K562 (cell line): ENCODE results near the gene TRIM2. TPM values are rescaled to one million over a fixed set of nuclear protein-coding genes. Genes with fewer than 3 reads are reported as not detected.

Experiments
- EP400 ChIP-seq: fragments of 450-650 bp; IDR thresholded peaks from 2 replicates; pipeline ENCODE4 v1.6.1; 2017; ENCODE audit warnings: antibody characterized with exemption, mild to moderate bottlenecking, moderate library complexity
- FOS ChIP-seq: IDR thresholded peaks from 3 replicates; pipeline ENCODE4 v1.6.1; 2011; ENCODE audit not compliant: insufficient read length; ENCODE audit errors: extremely low read depth
- FOXA3 ChIP-seq, 2 experiments: fragments of 450-650 bp in 1 of 2; sonication (generic) in 1 of 2; formaldehyde crosslinking; IDR thresholded peaks in 1 of 2; conservative IDR thresholded peaks in 1 of 2; 2 replicates each; pipeline versions ENCODE4 v1.4.0 to v1.8.0; 2020 to 2022; ENCODE audit warnings: mild to moderate bottlenecking in 2 of 2, missing genetic modification reagents in 1 of 2
- GATA2 ChIP-seq: sonication (generic); formaldehyde crosslinking; IDR thresholded peaks from 2 replicates; pipeline ENCODE4 v1.4.0; 2020; ENCODE audit warnings: mild to moderate bottlenecking, missing genetic modification reagents
- HNRNPUL1 ChIP-seq: fragments of 200-400 bp; formaldehyde crosslinking; IDR thresholded peaks from 2 replicates; pipeline ENCODE4 v1.6.1; 2017; ENCODE audit warnings: low read length
- HOXB6 ChIP-seq: fragments of 250-450 bp; sonication (Bioruptor Pico); IDR thresholded peaks from 2 replicates; pipeline ENCODE4 v1.5.1; 2022; ENCODE audit warnings: mild to moderate bottlenecking, borderline replicate concordance
- KHSRP ChIP-seq: fragments of 450-650 bp; IDR thresholded peaks from 2 replicates; pipeline ENCODE4 v1.6.1; 2017
- SMAD2 ChIP-seq: fragments of 150-350 bp; IDR thresholded peaks from 2 replicates; pipeline ENCODE4 v1.6.1; 2014; ENCODE audit warnings: low read depth, mild to moderate bottlenecking, low read length
- TSC22D4 ChIP-seq: fragments of 450-650 bp; IDR thresholded peaks from 2 replicates; pipeline ENCODE4 v1.6.1; 2016; ENCODE audit warnings: missing genetic modification characterization, missing biosample characterization, control low read depth
- XRCC5 ChIP-seq: fragments of 200-400 bp; formaldehyde crosslinking; IDR thresholded peaks from 2 replicates; pipeline ENCODE4 v1.6.1; 2017; ENCODE audit warnings: low read depth, mild to moderate bottlenecking, low read length
- ZBED1 ChIP-seq: IDR thresholded peaks from 2 replicates; pipeline ENCODE4 v1.6.1; 2014
- ZNF282 ChIP-seq: sonication (generic); formaldehyde crosslinking; IDR thresholded peaks from 2 replicates; pipeline ENCODE4 v1.8.1; 2023; ENCODE audit warnings: missing genetic modification reagents
- ZNF778 ChIP-seq: fragments of 450-650 bp; formaldehyde crosslinking; IDR thresholded peaks from 2 replicates; pipeline ENCODE4 v1.4.0; 2020; ENCODE audit warnings: mild to moderate bottlenecking, moderate library complexity
- ZNF79 ChIP-seq: fragments of 250-450 bp; sonication (Bioruptor Pico); IDR thresholded peaks from 2 replicates; pipeline ENCODE4 v1.4.0; 2020; ENCODE audit warnings: low read depth, mild to moderate bottlenecking, moderate library complexity
- polyA plus RNA-seq, 8 experiments: library from polyadenylated mRNA; depleted of rRNA in 4 of 8; stranded (reverse) in 5 of 8; unstranded in 3 of 8; fragments of >200 nt; fragmentation: Nextera tagmentation in 2 of 8; fragmentation: Illumina TruSeq in 1 of 8; extraction: Ambion mirVana in 2 of 8; extraction: Trizol in 1 of 8; gene quantifications; 2 replicates each; pipeline versions ENCODE4 v1.2.1 to v1.2.3, GENCODE V29; 2011 to 2014; ENCODE audit warnings: inconsistent platforms in 1 of 8, missing spikeins in 1 of 8
- total RNA-seq, 7 experiments: library from RNA; depleted of rRNA in 6 of 7; stranded (reverse); fragments of >200 nt in 6 of 7; fragmentation: Illumina TruSeq in 2 of 7; extraction: Trizol in 2 of 7; gene quantifications; 2 replicates each; pipeline versions ENCODE4 v1.2.1 to v1.2.3, GENCODE V29; 2011 to 2021; ENCODE audit warnings: low replicate concordance in 1 of 7
- TF ChIP-seq, protein P1 (sequence below): fragments of 250-450 bp; sonication (Bioruptor Pico); IDR thresholded peaks from 2 replicates; pipeline ENCODE4 v1.4.0; 2020; ENCODE audit warnings: mild to moderate bottlenecking, moderate library complexity
- TF ChIP-seq, protein P2 (sequence below): fragments of 250-450 bp; sonication (Bioruptor Pico); IDR thresholded peaks from 2 replicates; pipeline ENCODE4 v1.5.0; 2021; ENCODE audit warnings: mild to moderate bottlenecking, moderate library complexity
- TF ChIP-seq, protein P3 (sequence below), 2 experiments: fragments of 200-800 bp in 1 of 2; sonication (Bioruptor generic) in 1 of 2; sonication (generic) in 1 of 2; formaldehyde crosslinking in 1 of 2; IDR thresholded peaks in 1 of 2; conservative IDR thresholded peaks in 1 of 2; 2 replicates each; pipeline versions ENCODE4 v1.5.0 to v1.6.1; 2016 to 2020; ENCODE audit warnings: missing compliant biosample characterization in 1 of 2, missing genetic modification characterization in 1 of 2, missing genetic modification reagents in 1 of 2
- TF ChIP-seq, protein P4 (sequence below): fragments of 450-650 bp; formaldehyde crosslinking; IDR thresholded peaks from 2 replicates; pipeline ENCODE4 v1.4.0; 2020; ENCODE audit warnings: mild to moderate bottlenecking
- TF ChIP-seq, protein P5 (sequence below): sonication (generic); formaldehyde crosslinking; IDR thresholded peaks from 2 replicates; pipeline ENCODE4 v1.9.0; 2022; ENCODE audit warnings: mild to moderate bottlenecking, missing genetic modification reagents

Gene TRIM2
- total and polyA plus RNA-seq, 9 of the 15 experiments (the other 6 are each of a cell fraction or from before 2014, with no cell fraction given) = 0.01 to 0.41 (median 0.13) TPM; not detected in 1

DNA sequence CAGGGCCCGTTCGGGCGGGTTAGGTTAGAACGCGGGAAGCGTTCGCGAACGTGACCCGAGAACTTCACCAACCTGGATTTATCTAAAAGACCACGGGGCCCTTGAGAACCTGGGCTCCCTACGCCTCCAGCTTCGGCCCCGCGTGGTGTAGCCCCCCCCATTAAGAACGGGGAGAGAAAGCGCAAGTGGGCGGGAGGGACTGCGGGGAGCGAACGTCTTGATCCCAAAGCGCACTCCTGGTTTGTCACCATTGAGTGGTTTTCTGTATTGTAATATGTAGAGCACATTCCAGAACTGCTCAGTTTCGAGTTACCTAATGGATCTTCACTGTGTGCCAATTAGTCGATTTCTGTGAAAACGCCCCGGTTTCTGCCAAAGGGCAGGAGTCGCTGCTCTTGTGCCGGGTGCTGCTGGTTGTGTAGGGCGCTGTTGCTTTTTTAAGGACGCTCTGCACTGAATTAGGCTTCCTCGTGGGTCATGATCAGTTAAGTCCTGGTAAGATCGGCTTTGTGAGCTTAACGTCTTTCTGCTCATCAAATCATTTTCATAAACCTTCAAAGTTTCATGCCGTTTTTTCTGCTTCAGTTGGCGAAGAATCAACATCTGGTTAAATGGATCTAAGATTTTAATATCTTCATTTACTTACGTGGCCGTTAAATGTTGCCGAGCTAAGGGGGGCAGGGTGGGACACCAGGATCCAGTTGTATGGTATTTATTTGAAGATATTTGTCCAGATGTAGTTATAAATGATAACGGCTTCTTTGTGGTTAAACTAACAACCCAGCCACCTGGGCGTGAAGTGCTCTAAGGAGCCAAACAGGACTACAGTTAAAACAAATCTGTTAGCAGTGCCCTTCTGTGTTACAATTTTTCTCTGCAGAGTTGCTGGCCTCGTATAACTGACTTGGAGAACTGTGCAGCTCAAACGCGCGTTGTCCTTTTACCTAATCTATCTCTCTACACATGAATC is 141.1 kb downstream of the TRIM2 start (continued):
- TF ChIP-seq FOXA3 (CRISPR knock-in tag; conservative IDR thresholded peaks at IDR 0.05 in 1 of 2, IDR thresholded peaks at IDR 0.05 in 1 of 2) = peak in 1 of 2 experiments; percentile 40; a peak in 1 of 4 replicates
- no peak for TF ChIP-seq SMAD2
- no peak for TF ChIP-seq XRCC5
- TF ChIP-seq EP400 = no peak; the same call in none of the 2 replicates
- no peak for TF ChIP-seq ZBED1
- TF ChIP-seq, protein P1, sequence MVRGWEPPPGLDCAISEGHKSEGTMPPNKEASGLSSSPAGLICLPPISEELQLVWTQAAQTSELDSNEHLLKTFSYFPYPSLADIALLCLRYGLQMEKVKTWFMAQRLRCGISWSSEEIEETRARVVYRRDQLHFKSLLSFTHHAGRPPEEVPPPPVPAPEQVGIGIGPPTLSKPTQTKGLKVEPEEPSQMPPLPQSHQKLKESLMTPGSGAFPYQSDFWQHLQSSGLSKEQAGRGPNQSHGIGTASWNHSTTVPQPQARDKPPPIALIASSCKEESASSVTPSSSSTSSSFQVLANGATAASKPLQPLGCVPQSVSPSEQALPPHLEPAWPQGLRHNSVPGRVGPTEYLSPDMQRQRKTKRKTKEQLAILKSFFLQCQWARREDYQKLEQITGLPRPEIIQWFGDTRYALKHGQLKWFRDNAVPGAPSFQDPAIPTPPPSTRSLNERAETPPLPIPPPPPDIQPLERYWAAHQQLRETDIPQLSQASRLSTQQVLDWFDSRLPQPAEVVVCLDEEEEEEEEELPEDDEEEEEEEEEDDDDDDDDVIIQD (CRISPR knock-in tag) = no peak
- no peak for TF ChIP-seq FOS
- no peak for TF ChIP-seq KHSRP
- TF ChIP-seq ZNF778 = no peak
- no peak for TF ChIP-seq GATA2 (CRISPR knock-in tag)
- no peak for TF ChIP-seq HOXB6 (CRISPR knock-in tag)
- TF ChIP-seq, protein P2, sequence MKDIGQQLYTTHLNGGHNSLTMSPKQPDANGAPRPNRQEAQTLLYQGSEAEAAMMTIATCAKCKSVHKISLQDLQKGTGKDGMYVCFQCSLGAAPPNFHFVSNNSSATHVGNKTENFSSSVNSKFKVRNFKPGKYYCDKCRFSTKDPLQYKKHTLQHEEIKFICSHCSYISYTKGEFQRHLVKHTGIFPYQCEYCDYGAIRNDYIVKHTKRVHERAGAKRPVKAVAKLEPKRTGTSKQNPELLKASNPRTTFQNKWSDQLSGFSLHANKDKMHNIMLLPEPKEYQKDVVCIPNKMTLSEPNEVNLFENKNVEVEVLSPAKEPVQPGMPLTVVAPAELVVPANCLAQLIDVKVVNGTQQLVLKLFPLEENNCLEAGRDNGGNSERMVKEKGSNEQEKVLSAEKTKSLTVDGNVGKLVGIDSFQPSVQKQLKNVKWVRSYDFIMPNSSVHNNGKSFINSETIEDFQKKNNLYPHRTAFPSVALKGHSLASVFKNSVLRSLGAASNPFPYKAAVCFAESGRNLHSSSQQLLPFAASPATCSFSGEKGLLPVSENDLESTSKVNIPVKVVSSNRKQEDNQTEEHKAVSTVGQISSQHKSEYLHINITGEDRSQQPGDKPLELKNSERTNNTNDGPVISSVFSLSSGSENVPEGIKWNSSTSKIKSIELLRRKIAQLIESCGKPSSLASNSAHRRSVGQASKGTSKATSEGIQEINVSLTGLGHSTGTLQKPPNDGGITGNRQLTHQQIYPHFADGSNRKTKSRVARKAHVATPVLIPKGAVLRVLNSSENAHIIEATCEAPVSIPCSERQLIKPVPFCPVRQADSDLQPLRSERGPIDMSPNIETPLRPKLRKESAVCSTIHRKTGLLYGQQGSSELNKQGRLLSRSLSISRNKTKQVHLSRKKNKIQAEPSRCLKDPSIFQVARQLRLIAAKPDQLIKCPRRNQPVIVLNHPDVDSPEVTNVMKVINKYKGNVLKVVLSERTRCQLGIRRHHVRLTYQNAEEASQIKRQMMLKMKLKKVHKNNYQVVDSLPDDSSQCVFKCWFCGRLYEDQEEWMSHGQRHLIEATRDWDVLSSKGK (CRISPR knock-in tag) = no peak
- TF ChIP-seq, protein P3, sequence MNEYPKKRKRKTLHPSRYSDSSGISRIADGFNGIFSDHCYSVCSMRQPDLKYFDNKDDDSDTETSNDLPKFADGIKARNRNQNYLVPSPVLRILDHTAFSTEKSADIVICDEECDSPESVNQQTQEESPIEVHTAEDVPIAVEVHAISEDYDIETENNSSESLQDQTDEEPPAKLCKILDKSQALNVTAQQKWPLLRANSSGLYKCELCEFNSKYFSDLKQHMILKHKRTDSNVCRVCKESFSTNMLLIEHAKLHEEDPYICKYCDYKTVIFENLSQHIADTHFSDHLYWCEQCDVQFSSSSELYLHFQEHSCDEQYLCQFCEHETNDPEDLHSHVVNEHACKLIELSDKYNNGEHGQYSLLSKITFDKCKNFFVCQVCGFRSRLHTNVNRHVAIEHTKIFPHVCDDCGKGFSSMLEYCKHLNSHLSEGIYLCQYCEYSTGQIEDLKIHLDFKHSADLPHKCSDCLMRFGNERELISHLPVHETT (CRISPR knock-in tag; conservative IDR thresholded peaks at IDR 0.05 in 1 of 2, IDR thresholded peaks at IDR 0.05 in 1 of 2) = no peak
- TF ChIP-seq, protein P4, sequence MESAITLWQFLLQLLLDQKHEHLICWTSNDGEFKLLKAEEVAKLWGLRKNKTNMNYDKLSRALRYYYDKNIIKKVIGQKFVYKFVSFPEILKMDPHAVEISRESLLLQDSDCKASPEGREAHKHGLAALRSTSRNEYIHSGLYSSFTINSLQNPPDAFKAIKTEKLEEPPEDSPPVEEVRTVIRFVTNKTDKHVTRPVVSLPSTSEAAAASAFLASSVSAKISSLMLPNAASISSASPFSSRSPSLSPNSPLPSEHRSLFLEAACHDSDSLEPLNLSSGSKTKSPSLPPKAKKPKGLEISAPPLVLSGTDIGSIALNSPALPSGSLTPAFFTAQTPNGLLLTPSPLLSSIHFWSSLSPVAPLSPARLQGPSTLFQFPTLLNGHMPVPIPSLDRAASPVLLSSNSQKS (CRISPR knock-in tag) = no peak
- TF ChIP-seq, protein P5, sequence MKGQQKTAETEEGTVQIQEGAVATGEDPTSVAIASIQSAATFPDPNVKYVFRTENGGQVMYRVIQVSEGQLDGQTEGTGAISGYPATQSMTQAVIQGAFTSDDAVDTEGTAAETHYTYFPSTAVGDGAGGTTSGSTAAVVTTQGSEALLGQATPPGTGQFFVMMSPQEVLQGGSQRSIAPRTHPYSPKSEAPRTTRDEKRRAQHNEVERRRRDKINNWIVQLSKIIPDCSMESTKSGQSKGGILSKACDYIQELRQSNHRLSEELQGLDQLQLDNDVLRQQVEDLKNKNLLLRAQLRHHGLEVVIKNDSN (CRISPR knock-in tag) = 0 out of 2 replicates have a peak, but pooled peaks have one; percentile 15
- no peak for TF ChIP-seq HNRNPUL1
- no peak for TF ChIP-seq TSC22D4 (tag)
- TF ChIP-seq ZNF79 (CRISPR knock-in tag) = no peak
- no peak for TF ChIP-seq ZNF282 (CRISPR knock-in tag)
